Subcutaneous adipose tissue (tissue), 4 donors: Measurements from ENCODE around the gene ARHGAP32. TPM values are rescaled to one million over a fixed set of nuclear protein-coding genes. Genes with fewer than 3 reads are reported as not detected.

Source experiments
- total RNA-seq, 4 donors: library from RNA; depleted of rRNA; stranded (reverse); fragments of >200 nt; gene quantifications; one replicate each; pipeline ENCODE4 v1.1.0, GENCODE V29; 2016
- TF ChIP-seq, protein P1 (sequence below): fragments of 450-650 bp; IDR thresholded peaks from one replicate; pipeline ENCODE4 v1.5.1; 2016; ENCODE audit warnings: low read depth, mild to moderate bottlenecking, control low read depth, antibody characterized with exemption, moderate library complexity

Gene ARHGAP32
- total RNA-seq, 4 donors from 2014 or later: 10.9 to 19.6 (median 16.0) TPM

DNA sequence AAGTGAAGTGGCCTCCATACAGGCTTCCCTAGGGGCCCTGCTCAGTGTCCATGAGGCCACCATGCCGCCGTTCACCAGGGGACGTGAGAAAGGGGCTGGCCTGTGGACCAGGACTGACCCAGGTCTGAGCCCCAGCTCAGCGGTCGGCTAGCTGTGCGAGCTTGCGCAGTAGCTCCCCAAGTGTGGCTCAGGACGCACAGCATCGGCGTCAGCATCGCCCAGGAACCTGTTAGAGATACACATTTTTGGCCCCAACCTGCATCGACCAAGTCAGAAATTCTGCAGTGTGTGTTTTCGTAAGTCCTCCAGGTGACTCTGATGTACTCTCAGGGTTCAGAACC lies 249.9 kb downstream of the ARHGAP32 start:
- TF ChIP-seq, protein P1, sequence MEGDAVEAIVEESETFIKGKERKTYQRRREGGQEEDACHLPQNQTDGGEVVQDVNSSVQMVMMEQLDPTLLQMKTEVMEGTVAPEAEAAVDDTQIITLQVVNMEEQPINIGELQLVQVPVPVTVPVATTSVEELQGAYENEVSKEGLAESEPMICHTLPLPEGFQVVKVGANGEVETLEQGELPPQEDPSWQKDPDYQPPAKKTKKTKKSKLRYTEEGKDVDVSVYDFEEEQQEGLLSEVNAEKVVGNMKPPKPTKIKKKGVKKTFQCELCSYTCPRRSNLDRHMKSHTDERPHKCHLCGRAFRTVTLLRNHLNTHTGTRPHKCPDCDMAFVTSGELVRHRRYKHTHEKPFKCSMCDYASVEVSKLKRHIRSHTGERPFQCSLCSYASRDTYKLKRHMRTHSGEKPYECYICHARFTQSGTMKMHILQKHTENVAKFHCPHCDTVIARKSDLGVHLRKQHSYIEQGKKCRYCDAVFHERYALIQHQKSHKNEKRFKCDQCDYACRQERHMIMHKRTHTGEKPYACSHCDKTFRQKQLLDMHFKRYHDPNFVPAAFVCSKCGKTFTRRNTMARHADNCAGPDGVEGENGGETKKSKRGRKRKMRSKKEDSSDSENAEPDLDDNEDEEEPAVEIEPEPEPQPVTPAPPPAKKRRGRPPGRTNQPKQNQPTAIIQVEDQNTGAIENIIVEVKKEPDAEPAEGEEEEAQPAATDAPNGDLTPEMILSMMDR: no peak

DNA sequence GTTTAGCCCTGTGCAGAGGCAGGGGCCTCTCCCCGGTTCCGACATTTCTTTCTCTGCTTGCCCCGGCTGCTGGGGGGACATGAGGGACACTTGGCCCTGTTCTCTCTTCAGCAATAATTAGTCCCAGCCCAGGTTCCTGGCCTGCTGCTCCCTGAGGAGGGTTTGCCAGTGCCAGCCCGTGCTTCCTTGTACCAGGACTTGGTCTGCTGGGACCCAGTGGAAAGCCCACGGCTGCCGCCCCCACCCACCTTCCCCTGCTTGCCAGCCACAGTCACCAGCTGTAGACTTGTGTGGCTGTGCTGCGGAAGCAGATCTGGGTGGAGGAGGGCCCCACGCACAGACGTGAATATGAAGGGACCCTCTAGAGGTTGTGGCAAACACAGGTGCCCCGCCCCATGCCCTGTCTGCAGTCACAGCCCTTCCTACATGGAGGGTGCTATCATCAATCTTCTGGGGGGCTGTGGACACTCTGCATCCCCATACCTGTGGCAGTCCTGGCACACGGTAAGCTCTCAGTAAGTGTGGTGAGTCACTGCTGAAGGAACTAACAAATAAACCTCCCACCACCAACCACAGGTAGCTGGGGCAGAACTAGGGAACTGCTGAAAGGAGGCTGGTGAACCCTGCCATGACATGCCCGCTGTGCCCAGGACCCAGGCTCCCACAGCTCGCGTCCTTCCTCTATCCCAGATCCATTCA lies 250.4 kb downstream of the ARHGAP32 start:
- TF ChIP-seq, protein P1: no peak

DNA sequence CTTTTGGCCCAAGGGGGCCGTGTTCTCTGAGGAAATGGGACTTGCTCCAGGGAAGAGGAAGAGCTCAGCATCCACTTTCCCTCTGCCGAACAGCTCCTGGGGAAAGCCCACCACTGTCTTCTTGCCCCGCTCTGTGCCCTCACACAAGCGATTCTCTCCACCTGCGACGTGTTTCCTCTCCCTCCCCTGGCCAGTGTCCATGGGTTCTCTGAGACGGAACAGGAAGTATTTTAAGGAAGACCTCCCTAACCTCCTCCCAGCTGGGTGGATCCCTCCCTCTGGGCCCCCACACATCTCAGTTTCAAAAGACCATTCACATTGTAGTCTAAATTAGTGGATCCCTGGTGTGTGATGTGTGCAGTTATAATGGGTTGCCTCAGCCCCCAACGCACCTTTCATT lies 251.0 kb downstream of the ARHGAP32 start:
- TF ChIP-seq, protein P1: no peak

DNA sequence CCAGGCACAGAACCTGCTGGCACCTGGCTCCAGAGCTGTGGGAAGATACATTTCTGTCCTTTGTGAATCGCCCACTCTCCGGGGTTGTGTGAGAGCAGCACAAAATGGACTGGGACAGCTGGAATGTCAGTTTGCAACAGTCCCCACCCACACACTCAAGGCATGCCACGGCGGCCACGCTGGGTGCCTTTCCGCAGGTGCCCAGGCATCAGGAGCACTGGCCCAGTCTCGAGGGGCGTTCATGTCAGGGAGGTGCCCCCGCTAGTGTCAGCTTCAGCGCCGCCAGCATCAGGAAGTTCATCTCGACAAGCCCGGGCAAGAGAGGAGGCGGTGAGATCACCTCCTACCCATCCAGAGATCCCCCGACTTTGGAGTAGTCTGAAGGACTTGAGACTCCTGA lies 251.5 kb downstream of the ARHGAP32 start:
- TF ChIP-seq, protein P1: no peak

DNA sequence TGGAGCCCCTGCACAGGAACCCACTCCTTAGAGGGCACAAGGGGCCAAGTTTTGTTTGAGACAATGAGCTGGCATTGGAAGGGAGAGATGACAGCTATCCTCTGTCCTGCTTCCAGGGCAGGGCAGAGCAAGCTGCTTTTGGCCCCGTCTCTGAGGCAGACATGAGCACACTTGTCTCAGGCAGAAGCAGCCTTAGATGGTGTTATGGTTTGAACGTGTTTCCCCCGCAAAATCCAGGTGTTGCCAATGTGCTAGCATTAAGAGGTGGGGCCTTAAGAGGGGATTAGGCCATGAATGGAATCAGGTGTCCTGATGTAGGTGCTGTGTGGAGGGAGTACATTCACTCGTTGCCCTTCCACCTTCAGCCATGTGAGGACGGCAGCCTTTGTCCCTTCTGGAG lies 252.0 kb downstream of the ARHGAP32 start:
- TF ChIP-seq, protein P1: no peak

DNA sequence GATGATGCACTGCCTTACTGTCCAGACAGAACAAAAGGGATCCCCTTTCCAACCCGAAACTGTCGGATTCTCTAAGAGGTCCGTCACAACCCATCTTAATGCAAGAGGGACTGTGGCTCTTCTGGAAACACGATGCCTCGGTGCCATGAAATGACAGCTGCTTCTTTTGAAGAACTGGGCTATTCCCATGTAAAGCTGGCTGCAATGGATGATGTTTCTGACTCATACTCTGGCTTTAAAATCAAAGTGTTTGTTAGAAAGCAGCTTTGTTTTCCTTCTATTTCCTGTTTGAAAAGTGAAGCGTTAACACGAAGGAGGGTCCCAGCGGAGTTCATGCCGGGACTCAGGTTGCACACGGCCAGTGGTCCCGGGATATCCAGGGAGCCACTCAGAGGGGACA lies 252.5 kb downstream of the ARHGAP32 start:
- TF ChIP-seq, protein P1: no peak

DNA sequence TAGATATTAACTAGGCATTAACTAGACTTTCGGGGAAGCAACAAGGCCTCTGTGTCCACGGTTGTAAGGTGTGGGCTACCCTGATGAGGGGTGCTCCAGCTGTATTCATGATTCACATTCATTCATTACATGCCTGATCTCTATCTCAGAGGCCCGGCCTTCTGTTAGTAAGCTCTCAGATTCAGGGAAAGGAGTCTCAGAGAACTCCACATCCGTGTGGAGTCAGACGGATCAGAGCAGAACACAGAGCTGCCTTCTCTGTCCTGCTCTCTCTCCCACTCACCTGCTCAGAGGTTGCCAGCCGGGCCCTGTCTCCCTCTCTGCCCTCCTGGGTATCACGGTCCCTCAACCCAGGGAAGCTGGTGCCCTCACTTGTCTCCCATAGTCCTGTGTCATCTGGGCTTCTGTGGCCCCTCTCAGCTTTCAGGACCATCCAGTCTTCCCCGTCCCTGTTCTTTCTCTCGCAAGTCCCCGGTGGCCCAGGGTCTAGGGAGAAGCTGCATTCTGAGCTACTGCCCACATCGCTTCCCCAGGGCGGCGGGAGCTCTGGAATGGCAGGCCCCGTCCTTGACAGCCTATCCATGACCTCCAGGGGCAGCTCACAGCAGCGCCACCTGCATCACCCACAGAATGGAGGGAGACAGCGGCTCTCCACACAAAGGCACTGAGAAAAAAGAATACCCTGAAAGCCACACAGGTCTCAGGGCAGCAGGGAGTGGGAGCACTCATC lies 253.8 kb downstream of the ARHGAP32 start:
- TF ChIP-seq, protein P1: no peak
